Retinal pigment epithelial cell (primary cell): Measurements from ENCODE around the gene BRAF.
"Not testable (repeated sequence)": the region's sequence is repeated elsewhere in the genome, so short reads cannot be mapped to it uniquely, and the experiment has no call there.

Experiments
- DNase-seq: peaks from one replicate; pipeline ENCODE4 v3.0.0-alpha.2; 2010; ENCODE audit warnings: low read depth
- H3K4me3 ChIP-seq: 2 replicates; pipeline ENCODE4 v1.5.1; 2011; ENCODE audit warnings: mild to moderate bottlenecking, low read length, control low read depth, moderate library complexity
- TF ChIP-seq, protein P1 (sequence below): conservative IDR thresholded peaks from 2 replicates; pipeline ENCODE4 v1.5.1; 2011; ENCODE audit warnings: low read depth, low read length, control low read depth, inconsistent platforms

BRAF gene

GRCh38 chr7:140744005-140744404, 180.7 kb downstream of the BRAF start:
- TF ChIP-seq, protein P1, sequence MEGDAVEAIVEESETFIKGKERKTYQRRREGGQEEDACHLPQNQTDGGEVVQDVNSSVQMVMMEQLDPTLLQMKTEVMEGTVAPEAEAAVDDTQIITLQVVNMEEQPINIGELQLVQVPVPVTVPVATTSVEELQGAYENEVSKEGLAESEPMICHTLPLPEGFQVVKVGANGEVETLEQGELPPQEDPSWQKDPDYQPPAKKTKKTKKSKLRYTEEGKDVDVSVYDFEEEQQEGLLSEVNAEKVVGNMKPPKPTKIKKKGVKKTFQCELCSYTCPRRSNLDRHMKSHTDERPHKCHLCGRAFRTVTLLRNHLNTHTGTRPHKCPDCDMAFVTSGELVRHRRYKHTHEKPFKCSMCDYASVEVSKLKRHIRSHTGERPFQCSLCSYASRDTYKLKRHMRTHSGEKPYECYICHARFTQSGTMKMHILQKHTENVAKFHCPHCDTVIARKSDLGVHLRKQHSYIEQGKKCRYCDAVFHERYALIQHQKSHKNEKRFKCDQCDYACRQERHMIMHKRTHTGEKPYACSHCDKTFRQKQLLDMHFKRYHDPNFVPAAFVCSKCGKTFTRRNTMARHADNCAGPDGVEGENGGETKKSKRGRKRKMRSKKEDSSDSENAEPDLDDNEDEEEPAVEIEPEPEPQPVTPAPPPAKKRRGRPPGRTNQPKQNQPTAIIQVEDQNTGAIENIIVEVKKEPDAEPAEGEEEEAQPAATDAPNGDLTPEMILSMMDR, result no peak
- no peak overlapping the region for H3K4me3 ChIP-seq
- DNase-seq, result no peak

GRCh38 chr7:140743255-140743654, 181.5 kb downstream of the BRAF start:
- not testable (repeated sequence) for DNase-seq, H3K4me3 ChIP-seq

GRCh38 chr7:140738280-140738679, 186.4 kb downstream of the BRAF start:
- DNase-seq, result no peak
- TF ChIP-seq, protein P1, result no peak
- no peak overlapping the region for H3K4me3 ChIP-seq

DNA sequence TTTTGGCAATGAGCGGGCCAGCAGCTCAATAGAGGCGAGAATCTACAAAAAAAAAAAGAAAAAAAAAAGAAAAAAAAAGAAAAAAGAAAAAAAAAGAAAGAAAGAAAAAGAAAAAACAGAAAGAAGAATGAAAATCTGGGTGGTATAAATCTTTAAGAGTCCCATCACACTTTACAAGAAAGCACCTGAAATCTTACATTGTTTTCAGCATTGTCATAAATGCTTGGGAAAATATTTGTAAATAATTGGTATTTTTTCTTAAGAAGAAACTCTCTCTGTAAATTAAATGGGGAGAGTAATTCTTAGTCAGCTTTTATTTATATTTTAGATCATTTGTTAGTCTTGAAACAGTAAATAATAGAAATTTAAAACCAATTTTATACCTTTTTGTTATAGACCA, 190.0 kb downstream of the BRAF start:
- H3K4me3 ChIP-seq, result no peak overlapping the region
- no peak for DNase-seq
- TF ChIP-seq, protein P1, result no peak

DNA sequence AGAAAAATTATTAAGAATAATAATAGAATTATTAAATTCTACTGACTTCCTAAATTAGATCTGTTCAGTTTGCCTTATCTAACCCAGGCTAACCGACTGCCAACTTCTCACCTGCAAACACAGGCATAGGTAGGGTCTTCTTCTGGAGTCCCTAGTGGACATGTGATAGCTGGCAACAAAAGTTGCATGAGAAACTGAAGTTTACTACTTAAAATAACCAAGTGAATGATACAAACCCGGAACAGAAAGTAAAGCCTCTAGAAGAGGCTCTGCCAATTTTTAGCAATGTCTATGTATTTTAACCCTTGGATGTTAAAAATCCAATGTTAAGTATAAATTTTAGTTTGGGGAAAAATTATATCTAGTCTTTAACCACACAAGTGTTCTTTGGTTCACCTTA, 190.6 kb downstream of the BRAF start:
- TF ChIP-seq, protein P1, result no peak
- no peak for DNase-seq

DNA sequence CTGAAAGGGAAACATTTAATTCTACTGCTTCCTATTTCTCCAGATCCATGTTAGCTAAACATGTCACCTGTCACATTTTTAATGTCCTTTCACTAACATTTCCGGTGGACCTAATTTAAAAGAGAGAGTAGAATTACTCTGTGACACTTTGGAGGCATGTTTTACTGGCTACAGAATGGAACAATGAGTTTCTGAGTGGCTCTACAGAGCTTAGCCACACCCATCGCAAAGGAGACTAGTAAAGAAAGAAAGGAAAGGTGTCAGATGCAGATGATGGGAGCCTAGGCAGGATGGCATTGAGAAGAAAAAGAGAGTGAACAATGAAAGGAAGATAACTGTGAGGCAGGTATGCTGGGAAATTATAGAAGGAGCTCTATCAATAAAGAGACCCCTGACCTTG, 192.3 kb downstream of the BRAF start:
- TF ChIP-seq, protein P1, result no peak
- no peak for DNase-seq
- no peak overlapping the region for H3K4me3 ChIP-seq

More for the DNA sequence above, 190.6 kb downstream of the BRAF start:
- no peak overlapping the region for H3K4me3 ChIP-seq

- TF ChIP-seq, protein P1, result peak; percentile 56
- no peak for DNase-seq
- H3K4me3 ChIP-seq, result no peak overlapping the region
These were observed 198.4 kb downstream of the BRAF start for GRCh38 chr7:140726281-140726680.

GRCh38 chr7:140724706-140725105, 200.0 kb downstream of the BRAF start:
- TF ChIP-seq, protein P1, result no peak
- DNase-seq, result no peak
- H3K4me3 ChIP-seq, result no peak overlapping the region
